Astrocyte of the spinal cord (primary cell): ENCODE measurements around the gene IQSEC3.

Source experiments
- DNase-seq: peaks from one replicate; pipeline ENCODE4 v3.0.0; 2011; ENCODE audit warnings: low read depth, low spot score
- H3K4me3 ChIP-seq: 2 replicates; pipeline ENCODE4 v1.5.1; 2011; ENCODE audit warnings: low read depth, mild to moderate bottlenecking, low read length, moderate library complexity
- CTCF ChIP-seq: IDR thresholded peaks from 2 replicates; pipeline ENCODE4 v1.5.1; 2012; ENCODE audit warnings: low read depth, mild to moderate bottlenecking, low read length, inconsistent platforms
- in situ Hi-C: cut with HindIII; loops from 2 replicates; pipeline ENCODE4 v1.10.0; 2017; ENCODE audit warnings: low sequenced_read_pairs

Gene IQSEC3

GRCh38 chr12:151579-151978 lies 85.0 kb downstream of the IQSEC3 start:
- no peak overlapping the region for H3K4me3 ChIP-seq
- in situ Hi-C loops, result no loop called here
- DNase-seq, result no peak
- TF ChIP-seq CTCF, result no peak

- no peak for DNase-seq
- in situ Hi-C loops, result no loop called here
- TF ChIP-seq CTCF, result no peak
- no peak overlapping the region for H3K4me3 ChIP-seq
Measured at GRCh38 chr12:152440-152839, 85.9 kb downstream of the IQSEC3 start.

GRCh38 chr12:153080-153746 lies 86.6 kb downstream of the IQSEC3 start:
- DNase-seq, result peak; percentile 23
- peak; percentile 78 for TF ChIP-seq CTCF
- in situ Hi-C loops, result no loop called here
- no peak overlapping the region for H3K4me3 ChIP-seq

- in situ Hi-C loops, result no loop called here
- TF ChIP-seq CTCF, result no peak
- H3K4me3 ChIP-seq, result no peak overlapping the region
Measured at GRCh38 chr12:154058-154457, 87.5 kb downstream of the IQSEC3 start.

GRCh38 chr12:155006-155405 lies 88.4 kb downstream of the IQSEC3 start:
- TF ChIP-seq CTCF, result no peak
- DNase-seq, result no peak
- in situ Hi-C loops, result no loop called here
- no peak overlapping the region for H3K4me3 ChIP-seq

More at GRCh38 chr12:154058-154457, 87.5 kb downstream of the IQSEC3 start:
- DNase-seq, result no peak

GRCh38 chr12:155646-156045 lies 89.1 kb downstream of the IQSEC3 start:
- H3K4me3 ChIP-seq, result no peak overlapping the region
- in situ Hi-C loops, result no loop called here
- DNase-seq, result no peak
- no peak for TF ChIP-seq CTCF
